T follicular helper cell (primary cell): ENCODE data around the gene SEMA4C.
A peak's percentile ranks its signal among the peaks of the same experiment; 100 is the strongest.

Source experiments
- DNase-seq: peaks from one replicate; pipeline ENCODE4 v3.0.0-alpha.2; 2020; ENCODE audit warnings: low read depth

SEMA4C gene

GRCh38 chr2:96822786-96823185, 47.1 kb downstream of the SEMA4C start:
- DNase-seq = no peak

GRCh38 chr2:96821113-96821675, 48.7 kb downstream of the SEMA4C start:
- DNase-seq = no peak

- DNase-seq = no peak
Measured at GRCh38 chr2:96819876-96820511, 49.9 kb downstream of the SEMA4C start.

GRCh38 chr2:96819128-96819875, 50.6 kb downstream of the SEMA4C start:
- no peak for DNase-seq

GRCh38 chr2:96817882-96818281, 52.0 kb downstream of the SEMA4C start:
- no peak for DNase-seq

- DNase-seq = no peak
Measured at GRCh38 chr2:96816836-96817702, 52.8 kb downstream of the SEMA4C start.

GRCh38 chr2:96816127-96816835, 53.6 kb downstream of the SEMA4C start, which contains the start of gene CNNM3:
Gene CNNM3, plus strand, starts transcription at chr2:96816268. Its CDS starts 10 bp downstream, at chr2:96816278.
- peak; percentile 90 for DNase-seq

GRCh38 chr2:96815326-96816126, 54.4 kb downstream of the SEMA4C start:
- no peak for DNase-seq

GRCh38 chr2:96813656-96814055, 56.2 kb downstream of the SEMA4C start:
- DNase-seq = no peak

- DNase-seq = no peak
Measured at GRCh38 chr2:96811917-96812316, 58.0 kb downstream of the SEMA4C start.

GRCh38 chr2:96810783-96811192, 59.1 kb downstream of the SEMA4C start:
- no peak for DNase-seq

- DNase-seq = no peak
Measured at GRCh38 chr2:96809951-96810782, 59.7 kb downstream of the SEMA4C start.
